Sigmoid colon (tissue), 7 donors: ENCODE results near the gene SPOCK2. TPM values are rescaled to one million over a fixed set of nuclear protein-coding genes. Genes with fewer than 3 reads are reported as not detected.

Experiments
- DNase-seq: peaks from one replicate; pipeline ENCODE4 v3.0.0-alpha.2; 2019
- H3K27ac ChIP-seq, 4 donors: fragments of 200-600 bp; sonication (generic); one replicate each; pipeline ENCODE4 v1.5.1; 2016 to 2019; ENCODE audit warnings: mild to moderate bottlenecking in 1 of 4
- H3K27me3 ChIP-seq, 3 donors: fragments of 200-600 bp; sonication (generic); one replicate each; pipeline ENCODE4 v1.5.1; 2019; ENCODE audit warnings: mild to moderate bottlenecking in 1 of 3
- H3K36me3 ChIP-seq, 4 donors: fragments of 200-600 bp; sonication (generic); one replicate each; pipeline ENCODE4 v1.5.1; 2016 to 2019
- H3K4me1 ChIP-seq, 4 donors: fragments of 200-600 bp; sonication (generic); one replicate each; pipeline ENCODE4 v1.5.1; 2017 to 2019
- H3K4me3 ChIP-seq, 4 donors: fragments of 200-600 bp; sonication (generic); one replicate each; pipeline ENCODE4 v1.5.1; 2017 to 2019; ENCODE audit warnings: mild to moderate bottlenecking in 2 of 4, moderate library complexity in 1 of 4
- H3K9me3 ChIP-seq, 4 donors: fragments of 200-600 bp in 3 of 4; sonication (generic) in 3 of 4; one replicate each; pipeline versions ENCODE4 v1.5.1 to v1.6.1; 2013 to 2019
- CTCF ChIP-seq, 4 experiments: fragments of 450-650 bp in 3 of 4; fragments of 200-600 bp in 1 of 4; IDR thresholded peaks; one replicate each; pipeline ENCODE4 v1.5.1; 2016 to 2019; ENCODE audit warnings: antibody characterized with exemption in 4 of 4, mild to moderate bottlenecking in 3 of 4, moderate library complexity in 2 of 4
- EP300 ChIP-seq, 4 donors: sonication (generic); formaldehyde crosslinking; IDR thresholded peaks; one replicate each; pipeline ENCODE4 v1.6.1; 2017; ENCODE audit warnings: antibody characterized with exemption in 4 of 4
- POLR2A ChIP-seq, 2 donors: fragments of 450-650 bp; IDR thresholded peaks; one replicate each; pipeline ENCODE4 v1.6.1; 2016; ENCODE audit warnings: antibody characterized with exemption in 2 of 2, mild to moderate bottlenecking in 2 of 2, moderate library complexity in 2 of 2
- POLR2AphosphoS5 ChIP-seq, 4 donors: sonication (generic); formaldehyde crosslinking; IDR thresholded peaks; one replicate each; pipeline ENCODE4 v1.6.1; 2017; ENCODE audit warnings: antibody characterized with exemption in 4 of 4
- WGBS, 2 donors: extraction: QIAGEN DNeasy Blood & Tissue Kit; methylation state at CpG; one replicate each; pipeline ENCODE4 v1.1.7; 2013; 5-methylcytosine and 5-hydroxymethylcytosine counted together
- intact Hi-C: fragments of 100-400 bp; cut with DNase I; formaldehyde crosslinking; loops from one replicate; pipeline ENCODE4 v1.15.1; 2023
- polyA plus RNA-seq, 3 donors: library from polyadenylated mRNA; stranded (reverse); fragments of 200-250 nt; gene quantifications; one replicate each; pipeline ENCODE4 v1.2.3, GENCODE V29; 2013
- total RNA-seq, 4 donors: library from RNA; depleted of rRNA; stranded (reverse); fragments of >200 nt; gene quantifications; one replicate each; pipeline ENCODE4 v1.1.0, GENCODE V29; 2016
- donor health status: healthy with polysubstance abuse.
- donor health status: Bipolar disorder and iron deficiency.
- donor health status: healthy.

Gene SPOCK2
- total and polyA plus RNA-seq, 7 donors = 0.60 to 59.5 (median 7.8) TPM

GRCh38 chr10:72081772-72082590 is 6.4 kb downstream of the SPOCK2 start:
- Histone ChIP-seq H3K36me3 (no peaks in the 10 kb centered on the region), H3K27me3 (peaks cover under 1 to 8% (median 5%) of the 10 kb centered on the region in 3 donors), H3K9me3 (no peaks in the 10 kb centered on the region), H3K4me1 (peaks cover 0 to 2% (median under 1%) of the 10 kb centered on the region in 4 donors), H3K4me3 (no peak overlapping the region), H3K27ac (no peak overlapping the region)
- 48 to 81% methylated on average over 14 of the region's 14 CpGs for WGBS, 2 donors
- intact Hi-C loops = no loop called here
- DNase-seq = peak; percentile 44
- TF ChIP-seq POLR2A (IDR thresholded peaks at IDR 0.05) (no peak), EP300 (IDR thresholded peaks at IDR 0.05) (no peak), CTCF (IDR thresholded peaks at IDR 0.05) (no peak), POLR2AphosphoS5 (IDR thresholded peaks at IDR 0.05) (no peak)

GRCh38 chr10:72081210-72081609 is 7.1 kb downstream of the SPOCK2 start:
- Histone ChIP-seq H3K36me3 (no peaks in the 10 kb centered on the region), H3K27ac (no peak overlapping the region), H3K4me3 (no peak overlapping the region), H3K4me1 (no peaks in the 10 kb centered on the region), H3K27me3 (peaks cover 0 to under 1% (median 0%) of the 10 kb centered on the region in 3 donors), H3K9me3 (no peaks in the 10 kb centered on the region)
- DNase-seq = peak; percentile 55
- no peak for TF ChIP-seq EP300 (IDR thresholded peaks at IDR 0.05)
- no peak for TF ChIP-seq POLR2A (IDR thresholded peaks at IDR 0.05)
- intact Hi-C loops = no loop called here
- 84 to 89% methylated on average over 9 of the region's 9 CpGs for WGBS, 2 donors

- no peak for TF ChIP-seq POLR2A (IDR thresholded peaks at IDR 0.05)
- TF ChIP-seq CTCF (IDR thresholded peaks at IDR 0.05) = no peak
- TF ChIP-seq POLR2AphosphoS5 (IDR thresholded peaks at IDR 0.05) = no peak
- TF ChIP-seq EP300 (IDR thresholded peaks at IDR 0.05) = no peak
- Histone ChIP-seq H3K27me3 (peaks cover 0 to 3% (median 0%) of the 10 kb centered on the region in 3 donors), H3K9me3 (no peaks in the 10 kb centered on the region), H3K27ac (no peak overlapping the region), H3K36me3 (no peaks in the 10 kb centered on the region), H3K4me3 (no peak overlapping the region), H3K4me1 (no peaks in the 10 kb centered on the region)
- 83% methylated on average over 14 of the region's 14 CpGs for WGBS, 2 donors
- DNase-seq = peak; percentile 44
- intact Hi-C loops = no loop called here
Measured at GRCh38 chr10:72080042-72080975, 8.0 kb downstream of the SPOCK2 start.

- Histone ChIP-seq H3K27ac (no peak overlapping the region), H3K27me3 (peaks cover 0 to 4% (median 0%) of the 10 kb centered on the region in 3 donors), H3K4me1 (no peaks in the 10 kb centered on the region), H3K36me3 (no peaks in the 10 kb centered on the region), H3K4me3 (no peak overlapping the region), H3K9me3 (no peaks in the 10 kb centered on the region)
- WGBS, 2 donors = 61 to 73% methylated on average over 5 of the region's 5 CpGs
- peak; percentile 28 for DNase-seq
- TF ChIP-seq EP300 (IDR thresholded peaks at IDR 0.05) (no peak), CTCF (IDR thresholded peaks at IDR 0.05) (no peak), POLR2A (IDR thresholded peaks at IDR 0.05) (no peak), POLR2AphosphoS5 (IDR thresholded peaks at IDR 0.05) (no peak)
- intact Hi-C loops = no loop called here
Measured at GRCh38 chr10:72079356-72079755, 9.0 kb downstream of the SPOCK2 start.
